AG09309 (cell line): ENCODE data around the gene KCTD5.

Experiments used
- DNase-seq: peaks from one replicate; pipeline ENCODE4 v3.0.0-alpha.2; 2010; ENCODE audit warnings: low read depth
- H3K4me3 ChIP-seq: 2 replicates; pipeline ENCODE4 v1.5.1; 2011; ENCODE audit warnings: mild to moderate bottlenecking, low read depth, low read length, moderate library complexity; ENCODE audit not compliant: control insufficient read depth
- CTCF ChIP-seq: IDR thresholded peaks from 2 replicates; pipeline ENCODE4 v1.5.1; 2011; ENCODE audit warnings: mild to moderate bottlenecking, low read depth, low read length, inconsistent platforms; ENCODE audit not compliant: insufficient read depth, control insufficient read depth; ENCODE audit errors: missing control alignments

The KCTD5 gene

DNA sequence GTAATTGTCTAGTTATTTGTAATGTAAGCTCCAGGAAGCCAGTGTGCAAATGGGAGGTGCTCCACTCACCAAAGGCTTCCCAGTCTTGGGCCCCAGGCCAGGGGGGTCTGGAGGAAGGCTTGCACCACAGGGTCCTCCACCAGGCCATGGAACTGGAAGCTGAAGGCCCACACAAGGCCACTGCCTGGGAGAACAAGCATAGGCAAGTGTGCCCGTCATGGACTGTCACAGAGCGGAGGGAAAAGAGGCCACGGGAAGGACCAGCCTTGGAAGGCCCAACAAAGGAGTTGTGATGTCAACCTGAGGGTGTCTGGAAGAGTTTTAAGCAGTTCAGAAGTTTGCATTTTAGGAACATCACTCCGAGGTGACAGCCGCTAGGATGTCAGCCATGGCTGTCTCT is 67.2 kb downstream of the KCTD5 start:
- no peak overlapping the region for H3K4me3 ChIP-seq
- no peak for DNase-seq
- no peak for TF ChIP-seq CTCF

- DNase-seq = no peak
- no peak for TF ChIP-seq CTCF
- H3K4me3 ChIP-seq = no peak overlapping the region
These were observed 67.6 kb downstream of the KCTD5 start for GRCh38 chr16:2749936-2750335.

DNA sequence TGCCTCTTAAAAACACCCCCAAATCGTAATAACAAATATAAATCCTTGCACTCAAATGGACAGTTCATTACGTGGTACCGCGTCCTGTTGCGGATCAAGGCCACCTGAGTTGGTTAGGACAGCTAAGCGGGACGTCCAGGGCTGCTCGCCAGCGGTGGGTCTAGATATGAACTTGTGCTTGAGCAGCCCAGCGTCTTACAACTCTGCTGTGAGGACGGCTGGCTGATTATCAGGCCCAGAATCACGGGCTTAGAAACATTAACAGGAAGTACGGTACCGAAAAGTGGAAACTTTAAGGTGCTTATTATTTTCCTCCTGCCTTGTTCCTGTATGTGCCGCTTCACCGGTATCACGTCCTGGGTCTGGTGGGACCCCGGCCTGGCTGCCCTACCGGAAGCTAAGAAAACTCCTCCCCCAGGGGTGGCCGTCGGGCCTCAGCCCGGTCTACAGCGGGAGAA is 69.3 kb downstream of the KCTD5 start:
- H3K4me3 ChIP-seq = peak overlapping the region; percentile 69
- DNase-seq = no peak
- TF ChIP-seq CTCF = no peak

- TF ChIP-seq CTCF = peak; percentile 7
- DNase-seq = peak; percentile 84
- H3K4me3 ChIP-seq = peak within 1 kb of the TSS; percentile 69
These were observed 69.9 kb downstream of the KCTD5 start, which contains the start of gene SRRM2 for GRCh38 chr16:2752035-2752849. SRRM2 (plus strand) TSS chr16:2752638; CDS start chr16:2756365, 3,727 bp downstream.

- DNase-seq = peak; percentile 24
- peak overlapping the region; percentile 69 for H3K4me3 ChIP-seq
- no peak for TF ChIP-seq CTCF
These were observed 70.8 kb downstream of the KCTD5 start for GRCh38 chr16:2752850-2753732.

DNA sequence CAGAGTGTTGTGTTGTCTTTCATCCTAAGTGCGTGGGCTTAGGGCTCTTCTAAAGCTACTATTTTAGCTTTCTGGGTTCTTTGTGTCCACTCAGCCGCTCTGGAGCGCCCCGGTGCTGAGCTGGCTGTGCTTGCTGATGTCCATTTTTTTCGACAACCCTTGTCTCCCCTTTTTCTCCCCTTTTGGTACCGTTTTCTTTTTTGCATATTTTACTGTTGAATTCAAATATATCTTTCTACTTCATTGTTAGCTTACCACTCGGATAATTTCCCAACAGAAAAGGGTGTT is 71.4 kb downstream of the KCTD5 start:
- peak overlapping the region; percentile 69 for H3K4me3 ChIP-seq
- no peak for TF ChIP-seq CTCF
- DNase-seq = no peak
